Naive thymus-derived CD4-positive, alpha-beta T cell (primary cell): ENCODE data around the gene NAPA. TPM values are rescaled to one million over a fixed set of nuclear protein-coding genes. Genes with fewer than 3 reads are reported as not detected.

ENCODE experiments used
- ATAC-seq: fragments of 150-1000 bp; cut with Tn5 transposase; 2 replicates; pipeline ENCODE4 v1.10.0; 2021; ENCODE audit warnings: mild to moderate bottlenecking, moderate library complexity
- CTCF ChIA-PET: fragments of 350-600 bp; sonication (Branson Sonifier 250); formaldehyde crosslinking; loops from one replicate; lab custom pipeline; 2021; ENCODE audit warnings: antibody characterized with exemption; lab: Charles Lee
- POLR2A ChIA-PET: fragments of 350-600 bp; sonication (Branson Sonifier 250); formaldehyde crosslinking; loops from one replicate; lab custom pipeline; 2021; ENCODE audit warnings: antibody characterized with exemption, inconsistent platforms; lab: Charles Lee
- DNase-seq, 9 donors: peaks; one replicate each; pipeline versions ENCODE4 v3.0.0 to v3.0.0-alpha.2; 2020 to 2022; ENCODE audit warnings: mixed read lengths in 1 of 9
- H3K27ac ChIP-seq: one replicate; pipeline ENCODE4 v1.7.0; 2013; ENCODE audit warnings: mild to moderate bottlenecking, low read depth, low read length, moderate library complexity
- H3K27me3 ChIP-seq, 2 donors: one replicate each; pipeline ENCODE4 v1.7.0; 2013; ENCODE audit warnings: low read length in 2 of 2, mild to moderate bottlenecking in 2 of 2, moderate library complexity in 2 of 2; ENCODE audit not compliant: control insufficient read depth in 2 of 2, insufficient read depth in 2 of 2
- H3K36me3 ChIP-seq, 3 experiments: 1 replicate in 2 of 3; 2 replicates in 1 of 3; pipeline ENCODE4 v1.7.0; 2013; ENCODE audit warnings: low read length in 3 of 3, mild to moderate bottlenecking in 3 of 3, moderate library complexity in 1 of 3; ENCODE audit not compliant: insufficient read depth in 3 of 3, control insufficient read depth in 2 of 3
- H3K4me1 ChIP-seq, 2 donors: one replicate each; pipeline ENCODE4 v1.7.0; 2013; ENCODE audit warnings: low read length in 2 of 2, mild to moderate bottlenecking in 2 of 2, moderate library complexity in 1 of 2; ENCODE audit not compliant: control insufficient read depth in 2 of 2, insufficient read depth in 2 of 2
- H3K4me3 ChIP-seq: 2 replicates; pipeline ENCODE4 v1.7.0; 2013; ENCODE audit warnings: mild to moderate bottlenecking, low read length
- H3K9me3 ChIP-seq, 3 experiments: 1 replicate in 2 of 3; 2 replicates in 1 of 3; pipeline ENCODE4 v1.7.0; 2013; ENCODE audit warnings: low read length in 3 of 3; ENCODE audit not compliant: control insufficient read depth in 2 of 3
- H3K27ac Mint-ChIP-seq, 9 donors: one replicate each; pipeline ENCODE4 v1.8.0; 2020 to 2022; ENCODE audit warnings: mixed read lengths in 9 of 9, mild to moderate bottlenecking in 8 of 9, moderate library complexity in 5 of 9, inconsistent platforms in 2 of 9
- H3K27me3 Mint-ChIP-seq, 5 donors: one replicate each; pipeline ENCODE4 v1.8.0; 2021 to 2022; ENCODE audit warnings: mixed read lengths in 5 of 5, mild to moderate bottlenecking in 1 of 5
- H3K36me3 Mint-ChIP-seq, 5 donors: one replicate each; pipeline ENCODE4 v1.8.0; 2020 to 2022; ENCODE audit warnings: mixed read lengths in 5 of 5, mild to moderate bottlenecking in 3 of 5, inconsistent platforms in 1 of 5
- H3K4me1 Mint-ChIP-seq, 7 donors: one replicate each; pipeline ENCODE4 v1.8.0; 2020 to 2022; ENCODE audit warnings: mixed read lengths in 7 of 7, mild to moderate bottlenecking in 3 of 7, inconsistent platforms in 1 of 7
- H3K4me3 Mint-ChIP-seq, 10 donors: one replicate each; pipeline ENCODE4 v1.8.0; 2020 to 2022; ENCODE audit warnings: mild to moderate bottlenecking in 10 of 10, mixed read lengths in 10 of 10, moderate library complexity in 6 of 10, inconsistent platforms in 2 of 10
- H3K9me3 Mint-ChIP-seq, 11 donors: one replicate each; pipeline ENCODE4 v1.8.0; 2020 to 2022; ENCODE audit warnings: mixed read lengths in 11 of 11, mild to moderate bottlenecking in 4 of 11, inconsistent platforms in 1 of 11, moderate library complexity in 1 of 11
- intact Hi-C, 2 donors: fragments of 100-400 bp; cut with micrococcal nuclease; formaldehyde crosslinking; loops; one replicate each; pipeline ENCODE4 v1.15.1; 2023
- polyA plus RNA-seq, 2 donors: library from polyadenylated mRNA; unstranded; fragments of 300-500 nt; fragmentation: Illumina TruSeq; gene quantifications; one replicate each; pipeline ENCODE4 v1.2.3, GENCODE V29; 2021
- total RNA-seq, 6 experiments: library from RNA in 5 of 6; stranded (reverse) in 5 of 6; gene quantifications; 1 replicate in 5 of 6; 2 replicates in 1 of 6; pipeline ENCODE4 v1.2.3 and lab custom pipeline; 2021 to 2026

The NAPA gene
- total and polyA plus RNA-seq, 7 experiments from 2014 or later, result 86.2 to 136 (median 107) TPM

DNA sequence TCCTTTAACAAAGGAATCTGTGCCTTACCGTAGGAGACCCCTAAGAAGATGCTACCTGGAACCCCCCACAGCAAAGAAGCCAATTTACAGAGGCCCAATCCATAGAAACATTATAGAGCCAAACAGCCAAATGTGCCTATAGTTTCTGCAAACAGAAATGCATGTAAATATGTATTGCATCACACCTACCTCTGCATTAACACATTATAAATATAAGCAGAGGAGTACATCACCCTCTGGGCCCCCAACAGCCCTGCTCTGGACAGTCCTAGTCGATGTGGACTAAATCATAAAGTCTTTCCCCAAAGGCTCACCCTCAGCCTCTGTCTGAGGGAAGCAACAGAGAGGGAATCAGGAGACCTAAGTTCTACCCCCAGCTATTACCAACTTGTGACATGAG, 32.3 kb upstream of the NAPA start:
- no peaks in the 10 kb centered on the region for H3K36me3 Mint-ChIP-seq
- intact Hi-C loops, result no loop called here
- no peak for ATAC-seq
- H3K4me3 Mint-ChIP-seq, result no peak overlapping the region
- no peaks in the 10 kb centered on the region for H3K9me3 Mint-ChIP-seq
- peaks cover 0 to 27% (median 5%) of the 10 kb centered on the region in 5 donors for H3K27me3 Mint-ChIP-seq
- H3K4me1 ChIP-seq, result peaks cover 0 to 2% of the 10 kb centered on the region in 2 donors
- no peak for DNase-seq
- H3K27me3 ChIP-seq, result no peaks in the 10 kb centered on the region
- peaks cover 0 to 6% (median under 1%) of the 10 kb centered on the region in 7 donors for H3K4me1 Mint-ChIP-seq
- CTCF ChIA-PET, result interaction anchor here (0.9 kb wide), 1 partner anchor 99 kb away, joined by 4 read pairs; no protein-coding TSS in a partner anchor
- POLR2A ChIA-PET, result interaction anchor here (0.9 kb wide), 1 partner anchor 16 kb away, joined by 4 read pairs; no protein-coding TSS in a partner anchor
- H3K9me3 ChIP-seq, result no peaks in the 10 kb centered on the region
- no peak overlapping the region for H3K27ac ChIP-seq
- no peak overlapping the region for H3K27ac Mint-ChIP-seq
- H3K36me3 ChIP-seq, result no peaks in the 10 kb centered on the region
- no peak overlapping the region for H3K4me3 ChIP-seq

DNA sequence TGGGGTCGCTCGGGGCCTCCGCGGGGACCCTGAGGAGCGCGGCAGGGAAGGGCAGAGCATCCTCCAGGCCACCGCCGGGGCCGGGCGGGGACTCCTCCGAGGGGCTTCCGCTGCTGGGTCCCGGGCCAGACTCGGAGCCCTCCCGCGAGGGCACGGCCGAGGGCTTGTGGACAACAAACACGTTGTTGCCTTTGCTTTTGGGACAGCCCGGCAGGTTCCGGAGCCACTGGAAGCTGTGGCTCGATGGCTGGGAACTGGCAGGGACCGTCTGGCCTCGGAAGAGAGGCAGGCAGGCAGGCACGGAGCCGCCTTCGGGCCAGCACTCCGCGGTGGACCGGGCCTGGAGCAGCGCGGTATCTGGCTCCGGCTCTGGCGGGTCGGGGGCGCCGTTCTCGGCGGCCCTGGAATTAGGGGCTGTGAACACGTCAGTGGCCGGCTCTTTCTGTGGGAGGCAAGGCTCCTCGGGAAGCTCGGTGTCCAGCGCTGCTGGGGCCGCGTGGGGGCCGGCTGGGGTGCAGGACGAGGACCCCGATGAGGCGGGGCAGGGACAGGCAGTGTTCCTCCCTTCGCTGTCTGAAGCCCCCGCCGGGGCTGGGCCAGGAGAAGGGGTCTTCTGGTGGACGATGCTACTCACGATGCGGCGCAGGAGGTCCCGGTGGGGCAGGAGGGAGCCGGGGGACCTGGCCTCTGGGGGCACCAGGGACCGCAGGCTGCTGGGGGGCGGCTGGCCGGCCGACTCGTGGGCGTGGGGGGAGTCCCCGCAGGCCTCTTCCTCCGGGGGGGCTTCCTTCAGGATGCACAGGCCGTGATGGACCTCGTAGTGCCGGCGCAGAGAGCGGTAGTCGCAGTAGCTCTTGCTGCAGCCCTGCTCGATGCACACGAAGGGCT, 30.4 kb upstream of the NAPA start:
- peaks cover 5 to 19% (median 13%) of the 10 kb centered on the region in 7 donors for H3K4me1 Mint-ChIP-seq
- Histone ChIP-seq H3K27ac (no peak overlapping the region), H3K4me3 (no peak overlapping the region), H3K27me3 (no peaks in the 10 kb centered on the region), H3K36me3 (no peaks in the 10 kb centered on the region), H3K4me1 (peaks cover 0 to 19% of the 10 kb centered on the region in 2 donors), H3K9me3 (no peaks in the 10 kb centered on the region)
- peak in 4 of 9 donors; percentile 8 to 14 (median 12) for DNase-seq
- ChIA-PET CTCF (interaction anchor here (1.2 kb wide), 1 partner anchor 16 kb away, joined by 3 read pairs; no protein-coding TSS in a partner anchor), POLR2A (interaction anchor here (0.7 to 1.4 kb wide), 2 partner anchors 56 to 58 kb away, joined by 3 to 5 read pairs; no protein-coding TSS in a partner anchor)
- intact Hi-C loops, result no loop called here
- H3K27me3 Mint-ChIP-seq, result peaks cover 0 to 27% (median 5%) of the 10 kb centered on the region in 5 donors
- ATAC-seq, result peak; percentile 33
- no peak overlapping the region for H3K27ac Mint-ChIP-seq
- H3K36me3 Mint-ChIP-seq, result no peaks in the 10 kb centered on the region
- no peaks in the 10 kb centered on the region for H3K9me3 Mint-ChIP-seq
- peak overlapping the region in 3 of 10 donors; percentile 61 to 64 (median 61) for H3K4me3 Mint-ChIP-seq

DNA sequence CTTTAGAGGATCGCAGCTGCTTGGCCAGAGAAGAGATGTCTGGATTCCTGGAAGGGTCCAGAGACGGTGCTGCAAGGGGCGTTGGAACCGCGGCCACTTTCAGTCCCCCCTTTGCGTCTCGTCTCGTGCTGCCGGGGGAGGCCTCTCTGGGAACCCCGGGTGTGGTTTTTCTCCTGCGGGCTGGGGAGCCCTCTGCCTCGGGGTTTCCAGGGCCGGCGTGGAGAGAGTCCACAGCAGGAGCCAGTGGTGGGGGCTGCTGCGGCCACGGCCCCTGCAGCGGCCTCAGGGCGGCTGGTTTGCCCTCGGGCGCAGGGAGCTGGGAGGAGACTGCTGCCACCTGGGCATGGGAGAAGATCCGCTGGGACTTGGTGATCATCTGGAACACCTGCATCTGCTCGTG, 29.6 kb upstream of the NAPA start:
- POLR2A ChIA-PET, result interaction anchor here (1.4 kb wide), 1 partner anchor 57 kb away, joined by 5 read pairs; no protein-coding TSS in a partner anchor
- H3K4me3 ChIP-seq, result no peak overlapping the region
- H3K27me3 Mint-ChIP-seq, result peaks cover 0 to 22% (median 5%) of the 10 kb centered on the region in 5 donors

DNA sequence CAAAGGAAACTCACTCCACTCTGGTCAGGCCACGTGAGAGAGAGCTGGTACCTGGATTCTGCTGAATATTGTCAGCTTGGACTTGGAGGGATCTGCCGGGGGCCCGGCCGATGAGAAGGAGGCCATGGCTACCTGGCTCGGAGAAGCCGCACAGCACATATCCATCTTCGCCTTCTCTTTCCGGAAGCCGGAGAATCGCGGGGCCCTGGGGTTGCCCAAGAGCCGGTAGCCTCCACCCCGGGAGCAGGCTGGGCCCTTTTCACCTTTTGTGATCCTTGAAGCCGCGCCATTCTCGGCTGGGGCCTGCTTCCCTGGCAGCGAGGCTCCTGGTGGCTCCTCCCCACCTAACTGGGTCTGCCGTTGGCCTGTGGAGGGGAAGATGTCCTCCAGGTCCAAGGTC, 29.2 kb upstream of the NAPA start:
- peaks cover 0 to 22% (median 5%) of the 10 kb centered on the region in 5 donors for H3K27me3 Mint-ChIP-seq
- ChIA-PET POLR2A (interaction anchor here (1.4 kb wide), 1 partner anchor 57 kb away, joined by 5 read pairs; no protein-coding TSS in a partner anchor), CTCF (interaction anchor here (0.9 kb wide), 1 partner anchor 155 kb away, joined by 5 read pairs; no protein-coding TSS in a partner anchor)
- intact Hi-C loops, result no loop called here
- H3K36me3 ChIP-seq, result no peaks in the 10 kb centered on the region
- no peak for DNase-seq
- H3K4me1 ChIP-seq, result peaks cover 0 to 23% of the 10 kb centered on the region in 2 donors
- no peaks in the 10 kb centered on the region for H3K9me3 ChIP-seq
- no peaks in the 10 kb centered on the region for H3K27me3 ChIP-seq
- H3K27ac ChIP-seq, result no peak overlapping the region
- H3K4me1 Mint-ChIP-seq, result peaks cover 0 to 21% (median 13%) of the 10 kb centered on the region in 7 donors
- ATAC-seq, result no peak
- H3K36me3 Mint-ChIP-seq, result no peaks in the 10 kb centered on the region
- peak overlapping the region in 2 of 9 donors; percentile 22 to 24 for H3K27ac Mint-ChIP-seq
- H3K4me3 Mint-ChIP-seq, result peak overlapping the region in 4 of 10 donors; percentile 6 to 68 (median 32)
- H3K9me3 Mint-ChIP-seq, result no peaks in the 10 kb centered on the region
- no peak overlapping the region for H3K4me3 ChIP-seq

More for the DNA sequence above, 29.6 kb upstream of the NAPA start:
- H3K27ac Mint-ChIP-seq, result no peak overlapping the region
- no peak for ATAC-seq
- H3K9me3 Mint-ChIP-seq, result no peaks in the 10 kb centered on the region
- CTCF ChIA-PET, result no interaction called here
- Histone ChIP-seq H3K4me1 (peaks cover 0 to 23% of the 10 kb centered on the region in 2 donors), H3K9me3 (no peaks in the 10 kb centered on the region), H3K27me3 (no peaks in the 10 kb centered on the region), H3K36me3 (no peaks in the 10 kb centered on the region), H3K27ac (no peak overlapping the region)
- DNase-seq, result no peak
- intact Hi-C loops, result no loop called here
- no peaks in the 10 kb centered on the region for H3K36me3 Mint-ChIP-seq
- H3K4me3 Mint-ChIP-seq, result peak overlapping the region in 5 of 10 donors; percentile 5 to 61 (median 34)
- peaks cover 0 to 21% (median 13%) of the 10 kb centered on the region in 7 donors for H3K4me1 Mint-ChIP-seq

DNA sequence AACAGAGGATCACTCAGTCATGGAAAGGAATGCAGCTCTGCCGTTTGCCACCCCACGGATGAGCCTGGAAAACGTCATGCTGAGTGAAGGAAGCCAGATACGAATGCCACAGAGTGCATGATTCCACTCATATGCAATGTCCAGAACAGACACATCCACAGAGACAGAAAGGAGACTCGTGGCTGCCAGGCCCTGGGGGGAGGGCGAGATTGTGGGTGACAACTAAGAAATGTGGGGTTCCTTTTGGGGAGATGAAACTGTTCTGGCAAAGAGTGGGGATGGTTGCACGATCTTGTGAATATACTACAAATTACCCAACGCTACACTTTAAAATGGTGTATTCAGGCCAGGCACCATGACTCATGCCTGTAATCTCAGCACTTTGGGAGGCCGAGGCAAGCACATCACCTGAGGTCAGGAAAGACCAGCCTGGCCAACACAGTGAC, 27.2 kb upstream of the NAPA start:
- Mint-ChIP-seq H3K4me1 (peaks cover 0 to 21% (median 13%) of the 10 kb centered on the region in 7 donors), H3K36me3 (no peaks in the 10 kb centered on the region), H3K27ac (peak overlapping the region in 7 of 9 donors; percentile 52 to 90 (median 76)), H3K27me3 (peaks cover 0 to 18% (median 5%) of the 10 kb centered on the region in 5 donors), H3K9me3 (no peaks in the 10 kb centered on the region), H3K4me3 (peak overlapping the region in 1 of 10 donors; percentile 36)
- Histone ChIP-seq H3K36me3 (no peaks in the 10 kb centered on the region), H3K9me3 (no peaks in the 10 kb centered on the region), H3K4me3 (no peak overlapping the region), H3K27ac (no peak overlapping the region), H3K4me1 (peaks cover 0 to 23% of the 10 kb centered on the region in 2 donors), H3K27me3 (no peaks in the 10 kb centered on the region)
- CTCF ChIA-PET, result no interaction called here
- POLR2A ChIA-PET, result no interaction called here
- no peak for DNase-seq
- intact Hi-C loops, result no loop called here
- no peak for ATAC-seq

DNA sequence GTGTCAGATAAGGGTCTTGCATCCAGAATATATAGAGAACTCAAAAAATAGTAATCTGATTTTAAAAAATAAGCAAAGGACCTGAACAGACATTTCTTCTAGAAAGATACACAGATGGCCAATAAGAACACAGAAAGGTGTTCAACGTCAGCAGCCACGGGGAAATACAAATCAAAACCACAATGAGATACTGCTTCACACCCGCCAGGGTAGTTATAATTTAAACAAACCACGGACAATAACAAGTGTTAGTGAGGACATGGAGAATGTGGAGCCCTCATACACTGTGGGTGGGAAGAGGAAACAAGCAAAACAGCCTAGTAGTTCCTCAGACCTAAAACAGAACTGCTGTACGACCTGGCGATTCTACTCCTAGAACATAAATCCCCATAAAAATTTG, 26.7 kb upstream of the NAPA start:
- no peaks in the 10 kb centered on the region for H3K9me3 Mint-ChIP-seq
- no peaks in the 10 kb centered on the region for H3K36me3 ChIP-seq
- no peaks in the 10 kb centered on the region for H3K9me3 ChIP-seq
- no peaks in the 10 kb centered on the region for H3K27me3 ChIP-seq
- H3K4me1 ChIP-seq, result peaks cover 0 to 23% of the 10 kb centered on the region in 2 donors
- DNase-seq (peak in 7 of 9 donors; percentile 26 to 59 (median 43)), ATAC-seq (peak; percentile 89)
- ChIA-PET CTCF (no interaction called here), POLR2A (no interaction called here)
- no peak overlapping the region for H3K4me3 ChIP-seq
- peaks cover 0 to 21% (median 13%) of the 10 kb centered on the region in 7 donors for H3K4me1 Mint-ChIP-seq
- H3K4me3 Mint-ChIP-seq, result peak overlapping the region in 2 of 10 donors; percentile 14 to 36
- H3K27ac ChIP-seq, result no peak overlapping the region
- H3K27ac Mint-ChIP-seq, result peak overlapping the region; percentile 52 to 90 (median 76)
- H3K36me3 Mint-ChIP-seq, result no peaks in the 10 kb centered on the region
- peaks cover 0 to 13% (median 5%) of the 10 kb centered on the region in 5 donors for H3K27me3 Mint-ChIP-seq
- intact Hi-C loops, result loop anchor here in 1 of 2 donors (2.0 kb wide), 2 partner anchors 35 to 157 kb away; no protein-coding TSS in a partner anchor
